Tibial nerve (tissue), 4 donors: ENCODE data around the gene SCRG1. TPM values are rescaled to one million over a fixed set of nuclear protein-coding genes. Genes with fewer than 3 reads are reported as not detected.

Experiments used
- DNase-seq, 2 donors: peaks; one replicate each; pipeline ENCODE4 v3.0.0-alpha.2; 2019; ENCODE audit warnings: low spot score in 2 of 2
- H3K27ac ChIP-seq, 4 donors: fragments of 200-600 bp; sonication (generic) in 3 of 4; one replicate each; pipeline ENCODE4 v1.5.1; 2017 to 2019; ENCODE audit warnings: mild to moderate bottlenecking in 1 of 4
- H3K27me3 ChIP-seq, 2 donors: fragments of 200-600 bp; sonication (generic) in 1 of 2; one replicate each; pipeline versions ENCODE4 v1.5.1 to v1.6.0; 2017 to 2019
- H3K36me3 ChIP-seq, 3 donors: fragments of 200-600 bp; sonication (generic); one replicate each; pipeline ENCODE4 v1.5.1; 2018 to 2019
- H3K4me1 ChIP-seq, 4 donors: fragments of 200-600 bp; sonication (generic) in 3 of 4; one replicate each; pipeline ENCODE4 v1.5.1; 2017 to 2019
- H3K4me3 ChIP-seq, 4 donors: fragments of 200-600 bp; sonication (generic) in 3 of 4; one replicate each; pipeline ENCODE4 v1.5.1; 2017 to 2019; ENCODE audit warnings: mild to moderate bottlenecking in 1 of 4, moderate library complexity in 1 of 4
- H3K9me3 ChIP-seq, 4 donors: fragments of 200-600 bp; sonication (generic) in 3 of 4; one replicate each; pipeline ENCODE4 v1.5.1; 2017 to 2019
- CTCF ChIP-seq, 5 experiments: fragments of 200-600 bp in 3 of 5; fragments of 450-650 bp in 2 of 5; sonication (generic) in 3 of 5; IDR thresholded peaks; one replicate each; pipeline ENCODE4 v1.5.1; 2016 to 2019; ENCODE audit warnings: antibody characterized with exemption in 5 of 5, mild to moderate bottlenecking in 3 of 5, moderate library complexity in 2 of 5
- EP300 ChIP-seq, 2 donors: sonication (generic); formaldehyde crosslinking; IDR thresholded peaks; one replicate each; pipeline ENCODE4 v1.6.1; 2017; ENCODE audit warnings: antibody characterized with exemption in 2 of 2, mild to moderate bottlenecking in 1 of 2
- POLR2A ChIP-seq, 2 donors: fragments of 450-650 bp; IDR thresholded peaks; one replicate each; pipeline ENCODE4 v1.6.1; 2017; ENCODE audit warnings: antibody characterized with exemption in 2 of 2, mild to moderate bottlenecking in 2 of 2, moderate library complexity in 2 of 2
- WGBS, 2 donors: methylation state at CpG; one replicate each; pipeline ENCODE4 v1.1.5; 2018; 5-methylcytosine and 5-hydroxymethylcytosine counted together
- total RNA-seq, 4 donors: library from RNA; depleted of rRNA; stranded (reverse); fragments of >200 nt; gene quantifications; one replicate each; pipeline ENCODE4 v1.1.0, GENCODE V29; 2016

Gene SCRG1
- total RNA-seq, 4 donors from 2014 or later = 0.21 to 2.2 (median 0.59) TPM

GRCh38 chr4:173432430-173432829 is 33.5 kb upstream of the SCRG1 start:
- no peak for DNase-seq
- no peaks in the 10 kb centered on the region for H3K9me3 ChIP-seq
- no peaks in the 10 kb centered on the region for H3K4me1 ChIP-seq
- H3K4me3 ChIP-seq = no peak overlapping the region
- no peaks in the 10 kb centered on the region for H3K27me3 ChIP-seq
- peaks cover 0 to 14% (median 0%) of the 10 kb centered on the region in 3 donors for H3K36me3 ChIP-seq
- no peak for TF ChIP-seq EP300 (IDR thresholded peaks at IDR 0.05)
- no peak for TF ChIP-seq CTCF (IDR thresholded peaks at IDR 0.05)
- TF ChIP-seq POLR2A (IDR thresholded peaks at IDR 0.05) = no peak
- H3K27ac ChIP-seq = no peak overlapping the region
- 89 to 94% methylated on average over 5 of the region's 5 CpGs for WGBS, 2 donors

- Histone ChIP-seq H3K4me1 (peaks cover 0 to 5% (median 0%) of the 10 kb centered on the region in 4 donors), H3K27ac (no peak overlapping the region)
- TF ChIP-seq POLR2A (IDR thresholded peaks at IDR 0.05) (no peak), CTCF (IDR thresholded peaks at IDR 0.05) (no peak), EP300 (IDR thresholded peaks at IDR 0.05) (no peak)
Observed at GRCh38 chr4:173426064-173426463, 27.1 kb upstream of the SCRG1 start.

GRCh38 chr4:173424899-173425805 is 26.2 kb upstream of the SCRG1 start:
- Histone ChIP-seq H3K4me1 (peaks cover 0 to 5% (median 0%) of the 10 kb centered on the region in 4 donors), H3K27ac (peak overlapping the region in 1 of 4 donors; percentile 26), H3K9me3 (no peaks in the 10 kb centered on the region), H3K4me3 (no peak overlapping the region), H3K27me3 (no peaks in the 10 kb centered on the region), H3K36me3 (peaks cover 0 to 9% (median 0%) of the 10 kb centered on the region in 3 donors)
- TF ChIP-seq CTCF (IDR thresholded peaks at IDR 0.05) = no peak
- no peak for DNase-seq
- 42 to 47% methylated on average over 2 of the region's 2 CpGs for WGBS, 2 donors

More at GRCh38 chr4:173426064-173426463, 27.1 kb upstream of the SCRG1 start:
- DNase-seq = no peak
- H3K4me3 ChIP-seq = no peak overlapping the region
- H3K27me3 ChIP-seq = no peaks in the 10 kb centered on the region
- H3K9me3 ChIP-seq = no peaks in the 10 kb centered on the region
- 88 to 90% methylated on average over 2 of the region's 2 CpGs for WGBS, 2 donors
- H3K36me3 ChIP-seq = peaks cover 0 to 13% (median 0%) of the 10 kb centered on the region in 3 donors

GRCh38 chr4:173420801-173421200 is 21.9 kb upstream of the SCRG1 start:
- Histone ChIP-seq H3K27me3 (no peaks in the 10 kb centered on the region), H3K4me3 (no peak overlapping the region), H3K4me1 (peaks cover 0 to 5% (median 2%) of the 10 kb centered on the region in 4 donors), H3K27ac (no peak overlapping the region), H3K36me3 (peaks cover 0 to 4% (median 0%) of the 10 kb centered on the region in 3 donors), H3K9me3 (no peaks in the 10 kb centered on the region)
- TF ChIP-seq EP300 (IDR thresholded peaks at IDR 0.05) (no peak), CTCF (IDR thresholded peaks at IDR 0.05) (no peak), POLR2A (IDR thresholded peaks at IDR 0.05) (no peak)
- DNase-seq = no peak
- 91 to 95% methylated on average over 2 of the region's 2 CpGs for WGBS, 2 donors

GRCh38 chr4:173420324-173420752 is 21.4 kb upstream of the SCRG1 start:
- Histone ChIP-seq H3K27me3 (no peaks in the 10 kb centered on the region), H3K4me1 (peaks cover 0 to 5% (median 2%) of the 10 kb centered on the region in 4 donors)
- 18% methylated on average over 4 of the region's 4 CpGs for WGBS, 2 donors

More at GRCh38 chr4:173420324-173420752, 21.4 kb upstream of the SCRG1 start:
- H3K9me3 ChIP-seq = no peaks in the 10 kb centered on the region
- H3K36me3 ChIP-seq = peaks cover 0 to 4% (median 0%) of the 10 kb centered on the region in 3 donors
- H3K27ac ChIP-seq = no peak overlapping the region
- no peak overlapping the region for H3K4me3 ChIP-seq
- no peak for TF ChIP-seq POLR2A (IDR thresholded peaks at IDR 0.05)
- no peak for TF ChIP-seq EP300 (IDR thresholded peaks at IDR 0.05)
- peak; percentile 15 to 55 (median 50) for TF ChIP-seq CTCF (IDR thresholded peaks at IDR 0.05)
- no peak for DNase-seq
